WTC11 (cell line): ENCODE data around the gene C10orf105. TPM values are rescaled to one million over a fixed set of nuclear protein-coding genes. Genes with fewer than 3 reads are reported as not detected.

Experiments
- ATAC-seq: fragments of 200-7000 bp; cut with Tn5 transposase; 2 replicates; pipeline ENCODE4 v1.10.0; 2021; ENCODE audit warnings: mild to moderate bottlenecking, moderate library complexity
- CTCF ChIA-PET: fragments of 300-600 bp; sonication (Branson Sonifier 250); formaldehyde crosslinking; loops from one replicate; lab custom pipeline; 2021; ENCODE audit warnings: antibody characterized with exemption; lab: Charles Lee
- POLR2A ChIA-PET: fragments of 350-600 bp; sonication (Branson Sonifier 250); formaldehyde crosslinking; loops from one replicate; lab custom pipeline; 2021; ENCODE audit warnings: antibody characterized with exemption; lab: Charles Lee
- DNase-seq: peaks from one replicate; pipeline ENCODE4 v3.0.0; 2021; ENCODE audit warnings: low spot score
- H3K27ac Mint-ChIP-seq: 2 replicates; pipeline ENCODE4 v1.8.0; 2021; ENCODE audit warnings: mixed read lengths
- H3K27me3 Mint-ChIP-seq: 2 replicates; pipeline ENCODE4 v1.8.0; 2021; ENCODE audit warnings: low read depth, mild to moderate bottlenecking, moderate library complexity, mixed read lengths
- H3K36me3 Mint-ChIP-seq: 2 replicates; pipeline ENCODE4 v1.8.0; 2021; ENCODE audit warnings: mixed read lengths
- H3K4me1 Mint-ChIP-seq: 2 replicates; pipeline ENCODE4 v1.8.0; 2022; ENCODE audit warnings: mixed read lengths
- H3K4me3 Mint-ChIP-seq: 2 replicates; pipeline ENCODE4 v1.8.0; 2021; ENCODE audit warnings: mild to moderate bottlenecking, moderate library complexity, mixed read lengths
- H3K9me3 Mint-ChIP-seq: 2 replicates; pipeline ENCODE4 v1.8.0; 2021; ENCODE audit warnings: mixed read lengths
- ARID4B ChIP-seq: sonication (generic); formaldehyde crosslinking; IDR thresholded peaks from 2 replicates; pipeline ENCODE4 v1.8.0; 2023; ENCODE audit warnings: missing genetic modification reagents, mild to moderate bottlenecking, borderline replicate concordance
- ATF2 ChIP-seq: sonication (generic); formaldehyde crosslinking; IDR thresholded peaks from 2 replicates; pipeline ENCODE4 v1.8.1; 2022; ENCODE audit warnings: low read depth, missing genetic modification reagents, borderline replicate concordance
- CBFB ChIP-seq: sonication (generic); formaldehyde crosslinking; IDR thresholded peaks from 2 replicates; pipeline ENCODE4 v1.8.1; 2022; ENCODE audit warnings: mild to moderate bottlenecking, low read depth, missing genetic modification reagents
- CDX4 ChIP-seq: fragments of 250-450 bp; sonication (Bioruptor Pico); IDR thresholded peaks from 2 replicates; pipeline ENCODE4 v1.9.0; 2021; ENCODE audit warnings: moderate library complexity, mild to moderate bottlenecking, inconsistent platforms, borderline replicate concordance
- ESRRA ChIP-seq: sonication (generic); formaldehyde crosslinking; IDR thresholded peaks from 2 replicates; pipeline ENCODE4 v1.8.1; 2022; ENCODE audit warnings: mild to moderate bottlenecking, missing genetic modification reagents, borderline replicate concordance
- FOXJ3 ChIP-seq: sonication (generic); formaldehyde crosslinking; IDR thresholded peaks from 2 replicates; pipeline ENCODE4 v1.9.0; 2021; ENCODE audit warnings: missing genetic modification reagents, mild to moderate bottlenecking, borderline replicate concordance
- GTF2I ChIP-seq: fragments of 250-450 bp; sonication (Bioruptor Pico); conservative IDR thresholded peaks from 2 replicates; pipeline ENCODE4 v1.4.0; 2021; ENCODE audit warnings: mild to moderate bottlenecking
- HMGXB4 ChIP-seq: sonication (generic); formaldehyde crosslinking; IDR thresholded peaks from 2 replicates; pipeline ENCODE4 v1.8.1; 2023; ENCODE audit warnings: mild to moderate bottlenecking, moderate library complexity, missing genetic modification reagents
- JAZF1 ChIP-seq: fragments of 250-450 bp; sonication (Bioruptor Pico); IDR thresholded peaks from 2 replicates; pipeline ENCODE4 v1.9.0; 2021; ENCODE audit warnings: moderate library complexity, mild to moderate bottlenecking, inconsistent platforms
- KAT7 ChIP-seq: sonication (generic); formaldehyde crosslinking; IDR thresholded peaks from 2 replicates; pipeline ENCODE4 v1.8.1; 2023; ENCODE audit warnings: missing genetic modification reagents, mild to moderate bottlenecking, borderline replicate concordance
- MYBL2 ChIP-seq: sonication (generic); formaldehyde crosslinking; IDR thresholded peaks from 2 replicates; pipeline ENCODE4 v1.8.1; 2023; ENCODE audit warnings: mild to moderate bottlenecking, moderate library complexity, missing genetic modification reagents
- NR2C2 ChIP-seq: sonication (generic); formaldehyde crosslinking; IDR thresholded peaks from 2 replicates; pipeline ENCODE4 v1.8.0; 2022; ENCODE audit warnings: mild to moderate bottlenecking, missing genetic modification reagents
- RELA ChIP-seq: sonication (generic); formaldehyde crosslinking; IDR thresholded peaks from 2 replicates; pipeline ENCODE4 v1.8.1; 2022; ENCODE audit warnings: missing genetic modification reagents, mild to moderate bottlenecking, borderline replicate concordance
- RORB ChIP-seq: fragments of 250-450 bp; sonication (Bioruptor Pico); IDR thresholded peaks from 2 replicates; pipeline ENCODE4 v1.9.0; 2021; ENCODE audit warnings: mild to moderate bottlenecking
- SMAD3 ChIP-seq: sonication (generic); formaldehyde crosslinking; IDR thresholded peaks from 2 replicates; pipeline ENCODE4 v1.8.0; 2022; ENCODE audit warnings: missing genetic modification reagents, mild to moderate bottlenecking, borderline replicate concordance
- SMAD4 ChIP-seq: sonication (generic); formaldehyde crosslinking; IDR thresholded peaks from 2 replicates; pipeline ENCODE4 v1.8.0; 2022; ENCODE audit warnings: mild to moderate bottlenecking, missing genetic modification reagents
- USF1 ChIP-seq: sonication (generic); formaldehyde crosslinking; IDR thresholded peaks from 2 replicates; pipeline ENCODE4 v1.8.0; 2022; ENCODE audit warnings: mild to moderate bottlenecking, missing genetic modification reagents
- ZNF416 ChIP-seq: fragments of 250-450 bp; sonication (Bioruptor Pico); IDR thresholded peaks from 2 replicates; pipeline ENCODE4 v1.9.0; 2021; ENCODE audit warnings: mild to moderate bottlenecking, inconsistent platforms
- ZNF512 ChIP-seq: sonication (generic); formaldehyde crosslinking; IDR thresholded peaks from 2 replicates; pipeline ENCODE4 v1.8.1; 2022; ENCODE audit warnings: missing genetic modification reagents, borderline replicate concordance
- ZSCAN18 ChIP-seq: fragments of 250-450 bp; sonication (Bioruptor Pico); IDR thresholded peaks from 2 replicates; pipeline ENCODE4 v2.1.2; 2022; ENCODE audit warnings: mild to moderate bottlenecking, moderate library complexity
- total RNA-seq: library from RNA; stranded (reverse); gene quantifications from 3 replicates; pipeline ENCODE4 v1.2.3, GENCODE V29; 2021

Gene C10orf105
- total RNA-seq, 1 experiment from 2014 or later, result 0.48 TPM

GRCh38 chr10:71743866-71744265, 24.3 kb upstream of the C10orf105 start:
- Mint-ChIP-seq H3K27me3 (peaks cover 3% of the 10 kb centered on the region; the same call in 1 of the 2 replicates), H3K4me1 (peaks cover 13% of the 10 kb centered on the region), H3K9me3 (peaks cover 10% of the 10 kb centered on the region; the same call in 1 of the 2 replicates), H3K36me3 (no peaks in the 10 kb centered on the region), H3K27ac (no peak overlapping the region), H3K4me3 (no peak overlapping the region)
- CTCF ChIA-PET, result no interaction called here
- no peak for ATAC-seq
- POLR2A ChIA-PET, result no interaction called here
- DNase-seq, result no peak
- TF ChIP-seq JAZF1 (no peak), SMAD3 (no peak), ZNF416 (CRISPR knock-in tag) (no peak), ESRRA (CRISPR knock-in tag) (no peak), MYBL2 (CRISPR knock-in tag) (no peak), GTF2I (CRISPR knock-in tag) (no peak), ZNF512 (no peak), CDX4 (CRISPR knock-in tag) (no peak), ATF2 (CRISPR knock-in tag) (no peak), FOXJ3 (CRISPR knock-in tag) (no peak), RELA (no peak)

- Mint-ChIP-seq H3K9me3 (peaks cover 10% of the 10 kb centered on the region; the same call in 1 of the 2 replicates), H3K27me3 (peaks cover 3% of the 10 kb centered on the region; the same call in 1 of the 2 replicates), H3K36me3 (no peaks in the 10 kb centered on the region), H3K4me3 (no peak overlapping the region), H3K27ac (no peak overlapping the region), H3K4me1 (peaks cover 8% of the 10 kb centered on the region)
- ATAC-seq (no peak), DNase-seq (no peak)
- CTCF ChIA-PET, result interaction anchor here (0.9 kb wide), 1 partner anchor 30 kb away, joined by 4 read pairs; the partner anchor contains the start of gene VSIR
- POLR2A ChIA-PET, result no interaction called here
- no peak for TF ChIP-seq HMGXB4 (CRISPR knock-in tag)
- TF ChIP-seq ARID4B, result no peak
- no peak for TF ChIP-seq RORB (CRISPR knock-in tag)
- no peak for TF ChIP-seq CBFB (CRISPR knock-in tag)
- TF ChIP-seq KAT7 (CRISPR knock-in tag), result no peak
- TF ChIP-seq ZSCAN18, result no peak
- no peak for TF ChIP-seq USF1 (CRISPR knock-in tag)
- no peak for TF ChIP-seq SMAD4 (CRISPR knock-in tag)
- TF ChIP-seq NR2C2, result no peak
Measured at GRCh38 chr10:71743089-71743838, 23.7 kb upstream of the C10orf105 start.
